Measurements from ENCODE around the gene SCGN. TPM values are rescaled to one million over a fixed set of nuclear protein-coding genes. Genes with fewer than 3 reads are reported as not detected.

SCGN gene
- total and polyA plus RNA-seq, 2 of the 4 experiments (the other 2 are of a cell fraction), result not detected

- no peak overlapping the region for H2BK20ac ChIP-seq (ENCODE audit: low read depth, low read length)
- no peak overlapping the region for H2BK120ac ChIP-seq (ENCODE audit: low read depth, low read length)
- no peak overlapping the region for H2AK5ac ChIP-seq (ENCODE audit: low read depth, low read length)
- H4K20me1 ChIP-seq (ENCODE audit: insufficient read depth, low read length), result no peaks in the 10 kb centered on the region
- no peak overlapping the region for H2AFZ ChIP-seq (replicated peaks; ENCODE audit: low read length, poor library complexity)
- H2BK5ac ChIP-seq (ENCODE audit: low read depth, low read length, poor library complexity, severe bottlenecking), result no peak overlapping the region
- in situ Hi-C loops (cut with MboI; ENCODE audit: low sequenced_read_pairs) (no loop called here), intact Hi-C loops (cut with micrococcal nuclease) (no loop called here), dilution Hi-C loops (cut with HindIII; ENCODE audit: low sequenced_read_pairs, unreplicated experiment) (no loop called here)
- no peaks in the 10 kb centered on the region; the same call in 1 of the 2 replicates for H3K27me3 ChIP-seq (ENCODE audit: control insufficient read depth, insufficient read depth, low read length)
- no peaks in the 10 kb centered on the region for H3K4me1 ChIP-seq (ENCODE audit: control insufficient read depth, insufficient read depth, low read length)
- no peak overlapping the region for H3K4me2 ChIP-seq (ENCODE audit: low read depth, low read length)
- H3K4me3 ChIP-seq (ENCODE audit: insufficient read depth, low read depth, low read length), result no peak overlapping the region
- no CpG with 5 or more reads among the region's 2 CpGs for WGBS, 2 experiments (ENCODE audit: extremely low coverage in 2 of 2, insufficient read length in 1 of 2)
- no peak for ATAC-seq (ENCODE audit: low read depth)
- no TSS peak for BruUV-seq (replicated peaks)
- H2BK15ac ChIP-seq (ENCODE audit: low read depth, low read length), result no peak overlapping the region
- H3K9ac ChIP-seq (ENCODE audit: low read depth, low read length), result no peak overlapping the region
- ChIA-PET CTCF (no interaction called here), POLR2A (ENCODE audit: unreplicated experiment) (no interaction called here)
- no peak overlapping the region for H3K27ac ChIP-seq (ENCODE audit: insufficient read depth, low read length)
- H3K9me1 ChIP-seq (ENCODE audit: insufficient read depth, low read length), result no peaks in the 10 kb centered on the region
- no peaks in the 10 kb centered on the region for H3K36me3 ChIP-seq (ENCODE audit: control insufficient read depth, insufficient read depth, low read length)
- no peak for DNase-seq
- H3K56ac ChIP-seq (ENCODE audit: extremely low read depth, insufficient read depth, low read length), result no peak overlapping the region
- no peak overlapping the region for H3K18ac ChIP-seq (ENCODE audit: low read depth, low read length)
- no peaks in the 10 kb centered on the region for H3K9me3 ChIP-seq (ENCODE audit: control insufficient read depth, insufficient read depth, low read length)
- no peak overlapping the region for H4K5ac ChIP-seq (ENCODE audit: low read depth, low read length)
- no peak overlapping the region for H4K8ac ChIP-seq (ENCODE audit: low read depth in 2 of 2, low read length in 2 of 2)
- TF ChIP-seq BHLHE40 (IDR thresholded peaks at IDR 0.05; ENCODE audit: low read depth, low read length) (no peak), SMC3 (IDR thresholded peaks at IDR 0.05; ENCODE audit: low read depth, low read length) (no peak), RFX5 (IDR thresholded peaks at IDR 0.05; ENCODE audit: low read depth, low read length) (no peak), USF2 (IDR thresholded peaks at IDR 0.05; ENCODE audit: low read depth, low read length) (no peak), MAFK (IDR thresholded peaks at IDR 0.05; ENCODE audit: low read depth, low read length) (no peak)
- H3K79me1 ChIP-seq (ENCODE audit: low read depth in 1 of 2, low read length in 2 of 2), result no peaks in the 10 kb centered on the region
- no peak overlapping the region for H2AK9ac ChIP-seq (replicated peaks; ENCODE audit: low read depth, low read length, poor library complexity)
- no peak overlapping the region for H3K4ac ChIP-seq (ENCODE audit: low read depth, low read length)
- no peak overlapping the region for H3K23ac ChIP-seq (ENCODE audit: low read depth, low read length)
- no peak overlapping the region for H3K14ac ChIP-seq (replicated peaks; ENCODE audit: low read depth, low read length)
- no peak overlapping the region for H4K91ac ChIP-seq (ENCODE audit: insufficient read depth, low read depth, low read length)
Measured at GRCh38 chr6:25635886-25636317, 16.1 kb upstream of the SCGN start.
